Parathyroid adenoma (tissue), 2 donors: ENCODE data around the gene PRPF18.

Source experiments
- H2AFZ ChIP-seq: fragments of 300-600 bp; sonication (generic); one replicate; pipeline ENCODE4 v1.7.0; 2017; ENCODE audit warnings: antibody characterized with exemption, mild to moderate bottlenecking
- H3K27ac ChIP-seq: fragments of 300-600 bp; sonication (generic); one replicate; pipeline ENCODE4 v1.7.0; 2017
- H3K27me3 ChIP-seq: fragments of 300-600 bp; sonication (generic); one replicate; pipeline ENCODE4 v1.7.0; 2017; ENCODE audit warnings: low read length; ENCODE audit not compliant: control insufficient read depth, insufficient read depth
- H3K36me3 ChIP-seq: fragments of 300-600 bp; sonication (generic); one replicate; pipeline ENCODE4 v1.7.0; 2017; ENCODE audit warnings: low read length; ENCODE audit not compliant: control insufficient read depth, insufficient read depth
- H3K4me1 ChIP-seq: fragments of 300-600 bp; sonication (generic); one replicate; pipeline ENCODE4 v1.7.0; 2017; ENCODE audit warnings: control low read depth
- H3K4me2 ChIP-seq: fragments of 300-600 bp; sonication (generic); one replicate; pipeline ENCODE4 v1.7.0; 2017; ENCODE audit warnings: low read length
- H3K4me3 ChIP-seq: fragments of 300-600 bp; sonication (generic); one replicate; pipeline ENCODE4 v1.7.0; 2017; ENCODE audit warnings: low read depth, low read length
- H3K79me2 ChIP-seq: fragments of 300-600 bp; sonication (generic); one replicate; pipeline ENCODE4 v1.7.0; 2017; ENCODE audit warnings: control low read depth
- H3K9ac ChIP-seq: fragments of 300-600 bp; sonication (generic); one replicate; pipeline ENCODE4 v1.7.0; 2017; ENCODE audit warnings: mild to moderate bottlenecking
- H3K9me3 ChIP-seq: fragments of 300-600 bp; sonication (generic); one replicate; pipeline ENCODE4 v1.7.0; 2017; ENCODE audit warnings: low read length; ENCODE audit not compliant: control insufficient read depth
- CTCF ChIP-seq: fragments of 300-600 bp; sonication (generic); IDR thresholded peaks from one replicate; pipeline ENCODE4 v1.7.0; 2017; ENCODE audit warnings: antibody characterized with exemption, mild to moderate bottlenecking
- donor health status: primary hyperparathyroidism.

Gene PRPF18

DNA sequence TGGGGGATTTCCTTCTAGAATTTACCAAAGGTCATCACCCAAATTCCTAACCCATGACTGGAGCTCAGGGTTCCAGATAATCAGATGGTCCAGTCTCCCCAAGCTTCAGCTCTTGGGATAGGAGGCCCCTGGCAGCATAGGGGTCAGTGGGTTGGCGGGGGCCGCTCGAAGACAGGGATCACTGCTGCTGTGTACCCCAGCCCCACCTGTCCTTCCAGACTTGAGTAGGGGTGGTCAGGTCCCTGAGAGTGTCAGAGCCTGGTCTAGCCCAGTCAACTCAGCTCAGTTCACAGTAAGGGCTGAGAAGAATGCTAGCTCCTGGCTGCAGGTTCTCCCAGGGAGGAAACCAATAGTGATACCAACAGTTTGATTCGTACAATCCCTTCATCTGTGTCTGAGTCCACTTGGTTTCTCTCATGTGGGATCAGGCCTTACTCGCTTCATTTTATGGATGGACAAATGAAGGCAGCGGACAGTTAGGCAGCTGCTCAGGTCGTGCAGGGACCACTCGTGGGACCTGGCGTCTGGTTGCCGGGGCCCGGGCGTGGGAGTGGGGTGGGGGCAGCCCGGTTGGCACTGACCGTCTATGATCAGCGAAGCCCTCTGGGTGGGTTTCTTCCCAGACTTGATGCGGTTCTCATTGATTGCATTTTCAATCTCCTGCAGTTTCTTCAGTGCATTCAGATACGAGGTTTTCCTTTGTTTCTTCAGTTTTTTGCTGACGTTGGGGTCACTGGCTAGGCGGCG, 78.9 kb downstream of the PRPF18 start:
- no peaks in the 10 kb centered on the region for H3K36me3 ChIP-seq
- H3K27ac ChIP-seq, result no peak overlapping the region
- H3K79me2 ChIP-seq, result no peaks in the 10 kb centered on the region

DNA sequence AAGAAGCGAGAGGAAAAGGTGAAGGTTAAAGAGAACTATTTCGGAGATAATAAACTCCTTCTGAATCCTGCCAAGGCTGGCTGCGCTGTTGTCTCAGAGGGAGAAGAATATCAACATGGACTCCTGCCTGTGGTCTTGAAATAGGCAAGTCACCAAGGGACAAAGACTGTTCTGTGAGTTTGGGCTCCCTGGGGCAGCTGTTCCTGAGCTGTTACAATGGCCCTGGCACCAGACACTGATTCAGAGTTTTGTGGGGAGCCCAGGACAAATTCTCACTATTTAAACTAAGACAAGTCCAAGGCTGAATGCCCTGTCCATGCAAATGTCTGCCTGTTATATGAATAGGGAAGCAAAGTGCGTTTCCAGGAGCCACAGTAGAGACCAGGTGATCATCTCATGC, 81.4 kb downstream of the PRPF18 start:
- Histone ChIP-seq H3K27ac (no peak overlapping the region), H3K79me2 (no peaks in the 10 kb centered on the region), H3K27me3 (no peaks in the 10 kb centered on the region), H3K36me3 (no peaks in the 10 kb centered on the region), H3K9ac (no peak overlapping the region), H3K4me3 (no peak overlapping the region), H3K4me2 (no peak overlapping the region), H2AFZ (no peak overlapping the region), H3K9me3 (no peaks in the 10 kb centered on the region), H3K4me1 (no peaks in the 10 kb centered on the region)
- TF ChIP-seq CTCF, result no peak

More for the DNA sequence above, 78.9 kb downstream of the PRPF18 start:
- H3K4me1 ChIP-seq, result no peaks in the 10 kb centered on the region
- H3K9me3 ChIP-seq, result no peaks in the 10 kb centered on the region
- H3K27me3 ChIP-seq, result no peaks in the 10 kb centered on the region
- no peak overlapping the region for H3K9ac ChIP-seq
- TF ChIP-seq CTCF, result no peak
- H2AFZ ChIP-seq, result no peak overlapping the region
- no peak overlapping the region for H3K4me3 ChIP-seq
- H3K4me2 ChIP-seq, result no peak overlapping the region

DNA sequence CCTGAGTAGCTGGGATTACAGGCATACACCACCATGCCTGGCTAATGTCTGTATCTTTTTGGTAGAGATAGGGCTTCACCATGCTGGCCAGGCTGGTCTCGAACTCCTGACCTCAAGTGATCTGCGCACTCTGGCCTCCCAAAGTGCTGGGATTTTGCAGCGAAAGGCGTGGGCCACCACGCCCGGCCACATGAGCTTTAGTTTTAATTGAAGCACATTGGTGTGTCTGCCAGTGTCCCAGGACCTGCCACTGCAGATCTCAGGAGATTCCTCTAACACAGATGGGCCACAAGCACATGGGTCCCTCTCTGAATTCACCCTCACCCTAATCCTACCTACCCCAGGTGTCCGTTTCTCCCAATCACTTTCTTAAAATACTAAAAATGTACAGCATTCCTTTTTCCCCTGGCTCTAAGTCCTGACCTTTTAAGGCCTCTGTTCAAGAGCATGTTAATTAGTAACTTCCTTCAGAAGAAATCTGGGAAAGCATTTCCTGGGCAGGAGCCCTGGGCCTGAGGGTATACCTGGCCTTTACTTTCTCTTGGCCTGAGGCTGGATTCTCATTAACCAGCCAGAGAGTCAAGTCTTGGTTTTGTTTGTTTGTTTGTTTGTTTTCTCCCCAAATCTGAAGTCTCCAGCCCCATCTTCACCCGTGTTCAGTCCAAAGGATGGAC, 82.6 kb downstream of the PRPF18 start:
- no peak overlapping the region for H3K9ac ChIP-seq
- no peak overlapping the region for H2AFZ ChIP-seq
- no peak overlapping the region for H3K27ac ChIP-seq
- H3K4me3 ChIP-seq, result no peak overlapping the region
- no peaks in the 10 kb centered on the region for H3K27me3 ChIP-seq
- H3K4me2 ChIP-seq, result no peak overlapping the region
- no peak for TF ChIP-seq CTCF
- no peaks in the 10 kb centered on the region for H3K79me2 ChIP-seq
- H3K9me3 ChIP-seq, result no peaks in the 10 kb centered on the region
- no peaks in the 10 kb centered on the region for H3K36me3 ChIP-seq
- no peaks in the 10 kb centered on the region for H3K4me1 ChIP-seq

GRCh38 chr10:13669901-13670300, 83.1 kb downstream of the PRPF18 start:
- H3K4me3 ChIP-seq, result no peak overlapping the region
- no peaks in the 10 kb centered on the region for H3K4me1 ChIP-seq
- H2AFZ ChIP-seq, result no peak overlapping the region
- no peaks in the 10 kb centered on the region for H3K9me3 ChIP-seq
- H3K36me3 ChIP-seq, result no peaks in the 10 kb centered on the region
- H3K27me3 ChIP-seq, result no peaks in the 10 kb centered on the region
- no peak for TF ChIP-seq CTCF
- no peak overlapping the region for H3K9ac ChIP-seq
- H3K4me2 ChIP-seq, result no peak overlapping the region
- H3K27ac ChIP-seq, result no peak overlapping the region
- H3K79me2 ChIP-seq, result no peaks in the 10 kb centered on the region
